NCI-H2029 (cell line): Measurements from ENCODE around the gene CTXN1.
A peak's percentile ranks its signal among the peaks of the same experiment; 100 is the strongest.
"Not testable (repeated sequence)": the region's sequence is repeated elsewhere in the genome, so short reads cannot be mapped to it uniquely, and the experiment has no call there.

Experiments
- DNase-seq: peaks from one replicate; lab custom pipeline; 2025; lab: John Stamatoyannopoulos, UW

The CTXN1 gene

GRCh38 chr19:7944177-7944761 is 18.3 kb upstream of the CTXN1 start:
- peak; percentile 88 for DNase-seq

GRCh38 chr19:7943444-7944176 is 17.7 kb upstream of the CTXN1 start, which contains the start of gene TIMM44:
Gene TIMM44 (minus strand): TSS chr19:7943666. CDS start chr19:7943651, 15 bp downstream.
- DNase-seq: peak; percentile 100

- DNase-seq: no peak
These were observed 17.1 kb upstream of the CTXN1 start for GRCh38 chr19:7942981-7943443.

DNA sequence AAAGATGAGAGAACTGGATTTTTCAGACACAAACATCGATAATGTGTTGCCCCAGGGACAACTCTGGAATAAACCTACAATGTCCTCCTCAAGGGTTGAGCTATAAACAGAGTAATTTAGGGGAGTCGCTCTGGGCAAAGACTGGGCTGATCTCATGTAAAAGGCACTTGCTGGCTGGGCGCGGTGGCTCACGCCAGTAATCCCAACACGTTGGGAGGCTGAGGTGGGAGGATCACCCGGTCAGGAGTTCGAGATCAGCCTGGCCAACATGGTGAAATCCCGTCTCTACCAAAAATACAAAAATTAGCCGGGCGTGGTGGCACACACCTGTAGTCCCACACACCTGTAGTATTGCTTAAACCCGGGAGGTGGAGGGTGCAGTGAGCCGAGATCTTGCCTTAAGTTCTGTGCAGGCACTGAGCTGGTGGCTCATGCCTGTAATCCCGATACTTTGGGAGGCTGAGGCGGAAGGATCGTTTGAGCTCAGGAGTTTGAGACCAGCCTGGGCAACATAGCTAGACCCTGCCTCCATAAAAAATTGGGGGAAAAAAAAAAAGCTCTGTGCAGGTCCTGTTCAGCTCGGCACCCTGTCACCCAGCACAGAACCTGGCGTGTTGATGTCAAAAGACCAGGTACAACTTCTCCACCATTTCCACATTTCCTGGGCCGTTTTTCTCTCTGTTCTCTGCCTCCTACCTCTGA is 16.1 kb upstream of the CTXN1 start:
- no peak for DNase-seq

DNA sequence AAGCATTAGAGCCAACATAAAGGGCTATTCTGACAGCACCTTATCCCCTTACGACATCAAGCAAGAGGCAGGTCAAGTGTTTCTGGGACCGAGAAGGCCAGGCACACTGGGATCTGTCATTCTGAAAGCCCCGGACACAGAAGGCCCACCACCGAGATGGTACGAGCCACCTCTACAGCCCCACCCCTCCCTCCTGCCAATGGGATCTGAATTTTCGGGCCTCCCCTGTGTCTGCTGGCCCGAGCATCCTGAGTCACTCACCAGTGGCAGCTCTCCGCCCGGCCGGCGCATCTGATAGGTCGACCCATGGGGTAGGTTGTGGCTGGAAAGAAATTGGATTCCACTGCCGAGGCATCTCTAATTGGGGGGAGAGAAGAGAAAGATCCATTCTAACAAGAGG is 14.9 kb upstream of the CTXN1 start:
- no peak for DNase-seq

GRCh38 chr19:7934766-7935165 is 8.8 kb upstream of the CTXN1 start:
- DNase-seq: no peak

DNA sequence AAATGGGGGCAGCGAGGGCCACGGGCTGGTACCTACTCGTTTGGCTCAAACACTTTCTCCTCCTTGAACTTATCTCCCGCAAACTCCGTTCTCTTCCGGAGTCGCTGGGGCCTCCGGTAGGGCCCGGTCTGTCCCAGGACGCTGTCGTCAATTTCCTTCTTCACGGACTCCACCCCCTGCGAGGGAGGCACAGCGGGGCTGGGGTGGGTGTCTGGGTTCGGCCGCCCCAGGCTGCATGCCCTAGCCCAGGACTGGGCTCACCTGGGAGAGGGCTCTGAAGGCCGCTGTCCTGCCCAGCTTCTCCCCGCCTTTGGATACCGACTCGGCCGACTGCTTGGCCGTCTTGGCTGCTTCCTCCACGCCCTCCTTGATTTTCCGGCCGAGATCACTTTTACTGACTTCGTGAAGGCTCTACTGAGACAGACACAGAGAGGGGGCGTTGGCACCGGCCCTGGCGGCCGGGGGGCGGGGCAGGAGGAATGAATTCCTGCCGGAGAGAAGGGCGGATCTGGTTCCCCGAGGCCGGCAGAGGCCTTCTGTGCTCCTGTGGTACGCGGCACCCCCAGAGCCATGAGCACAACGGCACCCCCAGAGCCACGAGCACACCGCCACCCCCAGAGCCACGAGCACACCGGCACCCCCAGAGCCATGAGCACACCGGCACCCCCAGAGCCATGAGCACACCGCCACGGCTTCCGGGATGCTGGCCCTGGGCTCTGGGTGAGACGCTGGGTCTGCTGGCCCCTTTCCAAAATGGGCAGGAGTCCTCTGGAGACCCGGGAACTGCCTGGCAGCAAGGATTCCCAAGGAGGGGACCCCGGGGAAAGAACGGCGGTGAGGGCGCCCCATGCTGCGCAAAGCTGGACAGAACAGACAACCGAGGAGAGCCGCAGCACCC is 8.1 kb upstream of the CTXN1 start:
- no peak for DNase-seq

DNA sequence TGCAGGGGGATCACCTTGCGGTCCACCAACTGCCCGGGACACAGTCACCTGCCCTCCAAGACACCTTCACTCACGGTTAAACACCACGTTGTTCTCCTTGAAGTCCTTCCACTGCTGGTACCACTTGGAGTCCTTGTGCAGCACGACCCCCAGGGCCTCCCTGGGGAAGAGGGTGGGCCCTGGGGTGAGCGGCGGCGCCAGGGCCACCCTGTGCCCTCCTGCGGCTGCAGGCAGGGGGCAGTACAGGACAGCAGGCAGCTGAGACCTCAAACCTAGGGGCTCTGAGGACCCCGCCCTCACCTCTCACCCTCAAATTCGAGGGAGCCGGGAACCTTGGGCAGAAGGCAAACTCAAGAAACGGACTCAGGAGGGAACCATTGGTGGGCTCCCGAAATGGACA is 7.5 kb upstream of the CTXN1 start:
- no peak for DNase-seq

DNA sequence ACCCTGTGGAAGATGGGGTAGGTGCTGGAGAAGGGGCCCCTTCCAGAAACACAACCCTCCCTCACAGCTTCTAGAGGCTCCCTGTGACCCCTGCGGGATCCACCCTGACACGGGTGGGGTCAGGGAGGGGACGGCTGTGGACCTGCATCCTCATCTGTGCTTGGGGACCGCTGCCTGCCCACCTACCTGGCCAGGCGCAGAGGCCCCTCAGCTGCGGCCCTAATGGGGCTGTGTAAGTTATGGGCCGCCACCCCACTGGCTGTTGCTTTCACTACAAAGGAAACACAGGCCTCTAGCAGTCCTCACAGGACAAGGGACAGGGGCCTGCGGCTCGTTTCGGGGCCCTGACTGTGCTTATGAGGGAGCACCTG is 7.0 kb upstream of the CTXN1 start:
- DNase-seq: no peak

- no peak for DNase-seq
These were observed 6.5 kb upstream of the CTXN1 start for GRCh38 chr19:7932276-7932929.

GRCh38 chr19:7931221-7932061 is 5.5 kb upstream of the CTXN1 start:
- no peak for DNase-seq

DNA sequence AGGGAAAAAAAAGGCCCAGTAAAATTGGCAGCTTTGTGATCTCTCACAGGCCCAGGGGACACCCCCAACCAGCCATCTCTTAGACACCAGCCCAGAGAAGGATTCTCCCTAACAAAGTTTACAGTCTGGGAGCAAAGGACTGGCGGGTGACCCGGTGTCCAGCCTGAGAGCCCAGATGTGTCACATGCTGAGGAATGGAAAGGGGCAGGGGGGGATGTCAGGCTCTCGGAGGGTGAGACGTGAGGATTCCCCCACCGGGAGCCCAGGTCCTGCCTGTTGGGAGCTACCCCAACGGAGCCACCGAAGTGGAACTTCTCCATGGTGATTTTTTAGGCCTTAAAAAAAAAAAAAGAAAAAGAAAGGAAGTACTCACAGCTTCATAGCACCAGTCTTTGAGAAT is 4.8 kb upstream of the CTXN1 start:
- DNase-seq: no peak

DNA sequence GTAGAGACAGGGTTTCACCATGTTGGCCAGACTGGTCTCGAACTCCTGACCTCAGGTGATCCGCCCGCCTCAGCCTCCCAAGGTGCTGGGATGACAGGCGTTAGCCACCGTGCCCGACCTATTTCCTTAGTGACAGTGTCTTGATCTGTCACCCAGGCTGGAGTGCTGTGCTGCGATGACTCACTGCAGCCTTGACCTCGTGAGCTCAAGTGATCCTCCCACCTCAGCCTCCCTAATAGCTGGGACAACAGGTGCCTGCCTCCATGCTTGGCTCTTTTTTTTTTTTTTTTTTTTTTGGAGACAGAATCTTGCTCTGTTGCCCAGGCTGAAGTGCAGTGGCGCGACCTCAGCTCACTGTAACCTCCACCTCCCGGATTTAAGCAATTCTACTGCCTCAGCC is 4.1 kb upstream of the CTXN1 start:
- DNase-seq: not testable (repeated sequence)

- no peak for DNase-seq
These were observed 3.1 kb upstream of the CTXN1 start for GRCh38 chr19:7928741-7929701.

DNA sequence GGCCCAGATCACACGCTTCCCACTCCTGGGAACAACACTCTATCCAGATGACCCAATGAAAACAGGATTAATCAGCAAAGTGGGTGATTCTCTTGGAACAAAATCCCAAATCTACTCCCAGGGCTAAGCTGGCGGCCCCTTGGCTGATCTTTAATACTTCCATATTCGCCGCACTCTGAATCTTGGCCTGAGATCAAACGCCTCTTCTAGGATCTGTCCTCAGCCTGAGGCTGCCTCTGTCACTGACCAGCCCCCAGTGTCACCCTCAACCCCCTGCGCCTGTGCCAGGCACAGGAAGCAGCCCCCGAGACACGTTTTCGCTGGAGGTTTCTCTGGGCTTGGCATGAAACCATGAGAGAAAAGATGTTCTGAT is 2.4 kb upstream of the CTXN1 start:
- no peak for DNase-seq

DNA sequence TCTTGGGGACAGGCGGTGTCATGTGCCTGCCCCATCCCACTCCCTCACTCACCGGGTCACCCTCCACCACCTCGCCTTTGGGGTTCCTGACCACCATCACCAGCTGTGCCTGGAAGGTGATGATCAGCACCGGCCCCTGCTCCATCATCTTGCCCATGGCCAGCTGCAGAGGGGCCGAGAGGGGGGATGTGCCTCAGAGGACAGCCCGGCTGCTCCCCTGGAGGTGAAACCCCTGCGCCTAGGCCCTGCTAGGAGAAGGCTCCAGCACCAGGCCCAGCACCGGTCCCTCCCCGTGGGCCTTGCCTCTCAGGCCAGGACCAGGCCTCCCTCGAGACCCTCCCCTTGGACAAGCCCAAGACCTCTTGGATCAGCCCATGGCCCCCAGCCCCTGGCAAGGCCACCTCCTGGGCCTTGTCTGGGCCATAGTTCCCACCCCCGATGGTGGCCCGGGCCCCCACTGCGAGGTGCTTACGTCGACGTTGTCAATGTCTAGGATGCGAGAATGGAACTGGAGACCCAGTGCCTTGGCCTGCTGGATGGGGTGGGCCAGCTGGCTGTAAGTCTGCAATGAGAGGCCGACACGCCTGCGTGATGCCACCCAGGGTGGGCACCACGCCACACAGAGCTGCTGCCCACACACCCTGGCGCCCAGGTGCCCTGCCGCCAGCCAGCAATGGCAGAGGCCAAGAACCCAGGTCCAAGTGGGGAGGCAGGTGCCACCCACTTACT is 1.8 kb upstream of the CTXN1 start:
- no peak for DNase-seq

DNA sequence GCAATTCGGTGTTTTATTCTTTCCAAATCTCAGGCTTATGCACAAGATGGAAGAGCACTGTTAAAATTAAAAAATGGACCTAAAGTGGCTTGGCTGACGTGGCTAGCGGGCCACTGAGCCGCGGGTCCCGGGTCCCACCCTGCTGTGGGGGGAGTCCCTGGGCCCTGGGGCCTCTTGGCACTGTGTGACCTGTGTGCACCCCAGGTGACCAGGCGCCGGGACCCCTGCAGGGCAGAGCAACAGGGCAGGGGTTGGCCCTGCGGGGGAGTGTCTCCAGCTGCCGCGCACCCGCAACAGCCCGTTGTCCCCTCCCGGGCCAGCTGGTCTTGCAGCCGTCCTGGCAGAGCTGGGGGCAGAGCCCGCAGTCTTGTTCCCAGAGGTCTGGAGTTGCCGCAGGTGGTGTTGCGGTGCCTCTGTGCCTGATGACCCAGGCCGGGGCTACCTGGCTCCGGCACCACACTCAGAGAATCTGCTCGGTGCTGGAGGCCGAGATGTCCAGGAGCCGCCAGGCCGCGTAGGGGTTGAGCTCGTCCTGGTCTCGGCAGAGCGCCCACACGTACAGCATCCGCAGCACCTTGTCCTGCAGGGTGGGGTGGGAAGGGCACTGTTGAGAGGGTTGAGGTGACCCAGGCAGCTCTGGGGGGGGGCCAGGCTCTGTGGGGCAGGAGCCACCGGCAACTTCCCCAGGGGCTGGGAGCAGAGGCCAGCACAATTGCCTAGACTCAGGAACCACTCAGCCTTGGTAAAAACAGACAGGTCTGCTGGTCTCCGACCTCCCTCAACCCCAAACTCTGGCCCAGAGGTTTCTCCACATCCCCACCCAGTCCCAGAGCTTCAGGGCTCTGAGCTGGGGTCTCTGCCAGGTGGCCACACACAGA is 1.0 kb upstream of the CTXN1 start:
- DNase-seq: no peak
